ENCODE data around the gene PAX2. TPM values are rescaled to one million over a fixed set of nuclear protein-coding genes. Genes with fewer than 3 reads are reported as not detected.

The PAX2 gene
- total and polyA plus RNA-seq, 2 of the 13 experiments (the other 11 are each of a cell fraction or from before 2014, with no cell fraction given): not detected

DNA sequence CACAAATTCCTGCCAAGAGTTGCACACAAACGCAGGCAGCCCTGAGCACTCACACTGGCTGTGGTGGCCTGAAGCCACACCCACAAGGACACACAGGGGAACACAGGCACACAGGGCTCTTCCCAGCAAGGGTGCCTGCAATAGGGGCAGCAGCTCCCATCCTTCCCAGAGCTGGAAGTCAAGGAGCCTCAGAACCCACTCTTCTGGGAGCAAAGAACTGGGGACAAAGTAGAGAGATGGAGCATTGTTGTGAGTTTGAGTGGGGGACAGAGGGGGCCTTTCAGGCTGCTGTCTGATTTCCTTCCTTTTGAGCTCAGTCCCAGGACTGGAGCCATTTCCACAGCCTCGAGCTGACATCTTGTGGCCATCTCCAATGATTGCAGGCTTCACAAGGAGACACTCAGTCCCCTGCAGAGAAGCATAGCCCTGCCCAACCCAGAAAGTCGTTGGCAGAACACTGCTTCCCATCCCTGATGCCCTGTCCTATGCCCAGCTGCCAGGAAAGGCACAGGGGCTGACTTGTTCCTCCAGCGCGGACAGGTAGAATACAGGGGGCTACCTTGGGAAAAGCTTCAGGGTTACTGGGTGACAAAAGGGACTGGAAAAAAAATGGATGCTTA lies 133.0 kb downstream of the PAX2 start (continued):
- no peak for TF ChIP-seq ZNF775 (CRISPR knock-in tag; IDR thresholded peaks at IDR 0.05; ENCODE audit: borderline replicate concordance)
- TF ChIP-seq ZNF207 (IDR thresholded peaks at IDR 0.05; ENCODE audit: borderline replicate concordance): no peak
- no peak for TF ChIP-seq HNF4A (CRISPR knock-in tag; IDR thresholded peaks at IDR 0.05)
- no peak; the same call in none of the 2 replicates for TF ChIP-seq MAX (IDR thresholded peaks at IDR 0.05)
- peak; percentile 28; the same call in 1 of the 2 replicates for TF ChIP-seq CHD4 (IDR thresholded peaks at IDR 0.05; ENCODE audit: borderline replicate concordance, low read length)
- 0 out of 2 replicates have a peak, but pooled peaks have one; percentile 29 for TF ChIP-seq ZNF670 (CRISPR knock-in tag; IDR thresholded peaks at IDR 0.05; ENCODE audit: borderline replicate concordance)
- TF ChIP-seq MEIS1 (CRISPR knock-in tag; IDR thresholded peaks at IDR 0.05; ENCODE audit: borderline replicate concordance): peak; percentile 34; the same call in 1 of the 2 replicates
- no peak for TF ChIP-seq MIER2 (CRISPR knock-in tag; IDR thresholded peaks at IDR 0.05)
- TF ChIP-seq, protein P1, sequence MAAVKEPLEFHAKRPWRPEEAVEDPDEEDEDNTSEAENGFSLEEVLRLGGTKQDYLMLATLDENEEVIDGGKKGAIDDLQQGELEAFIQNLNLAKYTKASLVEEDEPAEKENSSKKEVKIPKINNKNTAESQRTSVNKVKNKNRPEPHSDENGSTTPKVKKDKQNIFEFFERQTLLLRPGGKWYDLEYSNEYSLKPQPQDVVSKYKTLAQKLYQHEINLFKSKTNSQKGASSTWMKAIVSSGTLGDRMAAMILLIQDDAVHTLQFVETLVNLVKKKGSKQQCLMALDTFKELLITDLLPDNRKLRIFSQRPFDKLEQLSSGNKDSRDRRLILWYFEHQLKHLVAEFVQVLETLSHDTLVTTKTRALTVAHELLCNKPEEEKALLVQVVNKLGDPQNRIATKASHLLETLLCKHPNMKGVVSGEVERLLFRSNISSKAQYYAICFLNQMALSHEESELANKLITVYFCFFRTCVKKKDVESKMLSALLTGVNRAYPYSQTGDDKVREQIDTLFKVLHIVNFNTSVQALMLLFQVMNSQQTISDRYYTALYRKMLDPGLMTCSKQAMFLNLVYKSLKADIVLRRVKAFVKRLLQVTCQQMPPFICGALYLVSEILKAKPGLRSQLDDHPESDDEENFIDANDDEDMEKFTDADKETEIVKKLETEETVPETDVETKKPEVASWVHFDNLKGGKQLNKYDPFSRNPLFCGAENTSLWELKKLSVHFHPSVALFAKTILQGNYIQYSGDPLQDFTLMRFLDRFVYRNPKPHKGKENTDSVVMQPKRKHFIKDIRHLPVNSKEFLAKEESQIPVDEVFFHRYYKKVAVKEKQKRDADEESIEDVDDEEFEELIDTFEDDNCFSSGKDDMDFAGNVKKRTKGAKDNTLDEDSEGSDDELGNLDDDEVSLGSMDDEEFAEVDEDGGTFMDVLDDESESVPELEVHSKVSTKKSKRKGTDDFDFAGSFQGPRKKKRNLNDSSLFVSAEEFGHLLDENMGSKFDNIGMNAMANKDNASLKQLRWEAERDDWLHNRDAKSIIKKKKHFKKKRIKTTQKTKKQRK (IDR thresholded peaks at IDR 0.05; ENCODE audit: low read length): no peak
- no peak for TF ChIP-seq JDP2 (CRISPR knock-in tag; IDR thresholded peaks at IDR 0.05; ENCODE audit: borderline replicate concordance)
- TF ChIP-seq SALL1 (CRISPR knock-in tag; IDR thresholded peaks at IDR 0.05): peak; percentile 21; the same call in 1 of the 2 replicates
- peak; percentile 39 for TF ChIP-seq ZFX (CRISPR knock-in tag; IDR thresholded peaks at IDR 0.05; ENCODE audit: low read depth)
- no peak for TF ChIP-seq SALL2 (CRISPR knock-in tag; IDR thresholded peaks at IDR 0.05)
- TF ChIP-seq ZNF558 (CRISPR knock-in tag; IDR thresholded peaks at IDR 0.05; ENCODE audit: borderline replicate concordance): no peak
- TF ChIP-seq MATR3 (CRISPR knock-in tag; IDR thresholded peaks at IDR 0.05): no peak
- peak; percentile 21; the same call in 1 of the 2 replicates for TF ChIP-seq NR2F2 (IDR thresholded peaks at IDR 0.05; ENCODE audit: borderline replicate concordance, low read depth)
- no peak for TF ChIP-seq FOXP1 (IDR thresholded peaks at IDR 0.05)
- TF ChIP-seq FOXP1 (CRISPR knock-in tag; IDR thresholded peaks at IDR 0.05): no peak
- TF ChIP-seq AGO2 (optimal IDR thresholded peaks at IDR 0.05; ENCODE audit: low read depth, low read length): no peak

Other genes with a start within 250 kb of the PAX2 start
- 0.56 and 2.0 TPM in 2 replicates for gene SEC31B, start 225.7 kb upstream of the PAX2 start, total RNA-seq (2016; rRNA removed; fragmentation: Illumina TruSeq; extraction: Trizol)
- gene SEC31B, start 225.7 kb upstream of the PAX2 start, polyA plus RNA-seq (2011; rRNA removed): 8.3 and 9.0 TPM in 2 replicates
- 216 and 222 TPM in 2 replicates for gene NDUFB8, start 215.7 kb upstream of the PAX2 start, total RNA-seq (2016; rRNA removed; fragmentation: Illumina TruSeq; extraction: Trizol)
- 197 and 210 TPM in 2 replicates for gene NDUFB8, start 215.7 kb upstream of the PAX2 start, polyA plus RNA-seq (2011; rRNA removed)
- gene HIF1AN, start 209.6 kb upstream of the PAX2 start, total RNA-seq (2016; rRNA removed; fragmentation: Illumina TruSeq; extraction: Trizol): 10.7 and 14.9 TPM in 2 replicates
- gene HIF1AN, start 209.6 kb upstream of the PAX2 start, polyA plus RNA-seq (2011; rRNA removed): 8.0 and 8.6 TPM in 2 replicates
- 48.1 and 59.8 TPM in 2 replicates for gene SLF2, start 167.4 kb downstream of the PAX2 start, total RNA-seq (2016; rRNA removed; fragmentation: Illumina TruSeq; extraction: Trizol)
- 12.2 and 12.6 TPM in 2 replicates for gene SLF2, start 167.4 kb downstream of the PAX2 start, polyA plus RNA-seq (2011; rRNA removed)
- gene SEMA4G, start 223.9 kb downstream of the PAX2 start, total RNA-seq (2016; rRNA removed; fragmentation: Illumina TruSeq; extraction: Trizol): 42.9 and 46.2 TPM in 2 replicates
- gene SEMA4G, start 223.9 kb downstream of the PAX2 start, polyA plus RNA-seq (2011; rRNA removed): 207 and 236 TPM in 2 replicates
- 68.8 and 71.0 TPM in 2 replicates for gene MRPL43, start 241.9 kb downstream of the PAX2 start, total RNA-seq (2016; rRNA removed; fragmentation: Illumina TruSeq; extraction: Trizol)
- 73.7 and 79.1 TPM in 2 replicates for gene MRPL43, start 241.9 kb downstream of the PAX2 start, polyA plus RNA-seq (2011; rRNA removed)
- 16.5 and 21.9 TPM in 2 replicates for gene TWNK, start 242.0 kb downstream of the PAX2 start, total RNA-seq (2016; rRNA removed; fragmentation: Illumina TruSeq; extraction: Trizol)
- 10.7 and 14.1 TPM in 2 replicates for gene TWNK, start 242.0 kb downstream of the PAX2 start, polyA plus RNA-seq (2011; rRNA removed)

Measured in HepG2 (cell line).